MCF 10A (cell line): ENCODE measurements around the gene PTER. TPM values are rescaled to one million over a fixed set of nuclear protein-coding genes. Genes with fewer than 3 reads are reported as not detected.

Source experiments
- BruUV-seq: library from RNA; stranded (reverse); fragments of 400-500 nt; replicated peaks from 2 replicates; lab custom pipeline; 2021; lab: Mats Ljungman, UMichigan
- CTCF ChIA-PET: fragments of 300-600 bp; sonication (Branson Sonifier 250); formaldehyde crosslinking; extraction: SDS; loops from one replicate; lab custom pipeline; 2021; ENCODE audit warnings: antibody characterized with exemption, inconsistent platforms; lab: Yijun Ruan, JAX
- POLR2A ChIA-PET: fragments of 300-600, 350-650 bp; sonication (Branson Sonifier 250); formaldehyde crosslinking; extraction: SDS; loops from one replicate; lab custom pipeline; 2020; ENCODE audit warnings: antibody characterized with exemption, inconsistent platforms; lab: Yijun Ruan, JAX
- DNase-seq: peaks from one replicate; pipeline ENCODE4 v3.0.0-alpha.2; 2018; ENCODE audit not compliant: unreplicated experiment
- H3K27ac Mint-ChIP-seq: one replicate; pipeline ENCODE4 v1.8.0; 2022; ENCODE audit warnings: mild to moderate bottlenecking, low read depth, mixed read lengths; ENCODE audit not compliant: unreplicated experiment
- H3K27me3 Mint-ChIP-seq: one replicate; pipeline ENCODE4 v1.8.0; 2022; ENCODE audit warnings: mixed read lengths; ENCODE audit not compliant: insufficient read depth, unreplicated experiment
- H3K36me3 Mint-ChIP-seq: one replicate; pipeline ENCODE4 v1.8.0; 2022; ENCODE audit warnings: mild to moderate bottlenecking, moderate library complexity, mixed read lengths; ENCODE audit not compliant: insufficient read depth, unreplicated experiment
- H3K4me1 Mint-ChIP-seq: one replicate; pipeline ENCODE4 v1.8.0; 2022; ENCODE audit warnings: mixed read lengths; ENCODE audit not compliant: insufficient read depth, unreplicated experiment
- H3K4me3 Mint-ChIP-seq: one replicate; pipeline ENCODE4 v1.8.0; 2022; ENCODE audit warnings: mild to moderate bottlenecking, moderate library complexity, mixed read lengths; ENCODE audit not compliant: unreplicated experiment
- H3K9me3 Mint-ChIP-seq: one replicate; pipeline ENCODE4 v1.8.0; 2022; ENCODE audit warnings: mixed read lengths; ENCODE audit not compliant: unreplicated experiment
- CTCF ChIP-seq: fragments of 200-600 bp; IDR thresholded peaks from one replicate; pipeline ENCODE4 v1.8.0; 2022; ENCODE audit warnings: antibody characterized with exemption, mild to moderate bottlenecking; ENCODE audit not compliant: unreplicated experiment
- intact Hi-C: fragments of 100-400 bp; cut with micrococcal nuclease; formaldehyde crosslinking; loops from 2 replicates; pipeline ENCODE4 v1.14.1; 2022
- total RNA-seq: library from RNA; stranded (reverse); gene quantifications from 2 replicates; pipeline ENCODE4 v1.2.3, GENCODE V29; 2022

Gene PTER
- total RNA-seq, 1 experiment from 2014 or later = 50.8 TPM

- intact Hi-C loops = no loop called here
- Mint-ChIP-seq H3K9me3 (no peaks in the 10 kb centered on the region), H3K36me3 (peaks cover under 1% of the 10 kb centered on the region), H3K4me3 (no peak overlapping the region), H3K27ac (no peak overlapping the region), H3K4me1 (peaks cover 5% of the 10 kb centered on the region), H3K27me3 (no peaks in the 10 kb centered on the region)
- TF ChIP-seq CTCF = no peak
- ChIA-PET POLR2A (no interaction called here), CTCF (no interaction called here)
- BruUV-seq = no TSS peak
- no peak for DNase-seq
Measured at GRCh38 chr10:16529853-16530252, 93.0 kb downstream of the PTER start.

- intact Hi-C loops = no loop called here
- DNase-seq = no peak
- POLR2A ChIA-PET = interaction anchor here (1.6 kb wide), 1 partner anchor 21 kb away, joined by 4 read pairs; no protein-coding TSS in a partner anchor
- BruUV-seq = no TSS peak
- H3K4me1 Mint-ChIP-seq = no peaks in the 10 kb centered on the region
- no peaks in the 10 kb centered on the region for H3K36me3 Mint-ChIP-seq
- CTCF ChIA-PET = no interaction called here
- peaks cover 9% of the 10 kb centered on the region for H3K27me3 Mint-ChIP-seq
- no peak overlapping the region for H3K27ac Mint-ChIP-seq
- no peak for TF ChIP-seq CTCF
- H3K9me3 Mint-ChIP-seq = no peaks in the 10 kb centered on the region
- no peak overlapping the region for H3K4me3 Mint-ChIP-seq
Measured at GRCh38 chr10:16536155-16536554, 99.3 kb downstream of the PTER start.

- DNase-seq = no peak
- no peak overlapping the region for H3K4me3 Mint-ChIP-seq
- H3K9me3 Mint-ChIP-seq = no peaks in the 10 kb centered on the region
- CTCF ChIA-PET = interaction anchor here (0.6 to 3.3 kb wide), 4 partner anchors 217 to 641 kb away, joined by 3 to 26 read pairs (median 4); no protein-coding TSS in a partner anchor
- no peak overlapping the region for H3K27ac Mint-ChIP-seq
- POLR2A ChIA-PET = no interaction called here
- H3K27me3 Mint-ChIP-seq = peaks cover 20% of the 10 kb centered on the region
- peaks cover 5% of the 10 kb centered on the region for H3K4me1 Mint-ChIP-seq
- H3K36me3 Mint-ChIP-seq = no peaks in the 10 kb centered on the region
- intact Hi-C loops = no loop called here
- no peak for TF ChIP-seq CTCF
- no TSS peak for BruUV-seq
Measured at GRCh38 chr10:16544099-16544498, 107.3 kb downstream of the PTER start.

GRCh38 chr10:16544591-16544990 is 107.8 kb downstream of the PTER start:
- ChIA-PET CTCF (interaction anchor here (0.6 to 3.3 kb wide), 16 partner anchors 10 to 667 kb away, joined by 3 to 26 read pairs (median 3); no protein-coding TSS in a partner anchor), POLR2A (no interaction called here)
- Mint-ChIP-seq H3K36me3 (no peaks in the 10 kb centered on the region), H3K4me3 (no peak overlapping the region), H3K9me3 (no peaks in the 10 kb centered on the region), H3K4me1 (peaks cover 5% of the 10 kb centered on the region), H3K27ac (no peak overlapping the region), H3K27me3 (peaks cover 15% of the 10 kb centered on the region)
- BruUV-seq = no TSS peak
- DNase-seq = no peak
- no peak for TF ChIP-seq CTCF
- intact Hi-C loops = no loop called here
